ENCODE data around the gene CLEC4M.
"Not testable (repeated sequence)": the region's sequence is repeated elsewhere in the genome, so short reads cannot be mapped to it uniquely, and the experiment has no call there.

The CLEC4M gene

DNA sequence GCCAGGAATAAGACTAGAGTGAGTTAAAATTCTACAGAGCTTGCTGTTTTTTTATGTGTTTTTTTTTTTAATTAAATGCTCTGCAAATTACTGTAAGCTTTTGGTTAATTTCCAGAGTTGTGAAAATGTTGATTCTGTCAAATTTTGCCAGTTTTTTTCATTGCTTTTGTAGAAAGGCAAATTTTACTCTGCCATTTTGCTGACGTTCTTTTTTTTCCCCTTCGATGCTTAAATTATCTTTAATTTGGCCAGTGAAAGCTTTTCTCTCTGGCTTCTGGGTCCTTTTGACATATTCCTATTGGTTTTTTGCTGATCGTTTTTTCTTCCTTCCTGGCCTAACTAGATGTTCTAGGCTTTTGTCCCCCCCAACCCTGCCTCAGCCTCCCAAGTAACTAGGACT lies 43.2 kb downstream of the CLEC4M start:
- no peak for DNase-seq (ENCODE audit: low read depth in 2 of 3, low spot score in 2 of 3)

DNA sequence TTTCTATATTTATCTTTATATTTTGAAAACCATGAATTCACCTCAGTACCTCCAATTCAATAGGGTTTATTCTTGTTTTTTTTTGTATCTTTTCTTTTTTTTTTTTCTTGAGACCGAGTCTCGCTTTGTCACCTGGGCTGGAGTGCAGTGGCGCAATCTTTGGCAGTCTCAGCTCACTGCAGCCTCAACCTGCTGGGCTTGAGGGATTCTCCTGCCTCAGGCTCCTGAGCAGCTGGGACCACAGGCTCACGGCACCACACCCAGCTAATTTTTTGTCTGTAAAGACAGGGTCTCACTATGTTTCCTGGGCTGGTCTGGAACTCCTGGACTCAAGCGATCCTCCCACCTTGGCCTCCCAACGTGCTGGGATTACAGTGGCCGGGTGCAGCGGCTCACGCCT lies 43.8 kb downstream of the CLEC4M start:
- DNase-seq (ENCODE audit: low read depth in 2 of 3, low spot score in 2 of 3): no peak

DNA sequence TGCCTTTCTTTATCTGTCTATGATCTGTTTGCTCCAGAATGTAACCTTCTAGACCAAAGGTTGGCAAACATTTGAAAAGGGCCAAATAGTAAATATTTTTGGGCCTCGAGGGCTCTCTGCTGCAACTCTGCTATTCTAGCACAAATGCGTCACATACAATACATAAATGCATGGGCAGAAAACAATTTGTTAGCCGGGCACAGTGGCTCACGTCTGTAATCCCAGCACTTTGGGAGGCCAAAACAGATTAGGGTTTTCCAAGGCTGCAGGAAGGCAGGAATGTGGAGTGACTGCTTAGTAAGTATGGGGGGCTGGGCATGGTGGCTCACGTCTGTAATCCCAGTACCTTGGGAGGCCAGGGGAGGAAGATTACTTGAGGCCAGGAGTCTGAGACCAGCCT lies 45.1 kb downstream of the CLEC4M start:
- DNase-seq (ENCODE audit: low read depth in 2 of 3, low spot score in 2 of 3): no peak

DNA sequence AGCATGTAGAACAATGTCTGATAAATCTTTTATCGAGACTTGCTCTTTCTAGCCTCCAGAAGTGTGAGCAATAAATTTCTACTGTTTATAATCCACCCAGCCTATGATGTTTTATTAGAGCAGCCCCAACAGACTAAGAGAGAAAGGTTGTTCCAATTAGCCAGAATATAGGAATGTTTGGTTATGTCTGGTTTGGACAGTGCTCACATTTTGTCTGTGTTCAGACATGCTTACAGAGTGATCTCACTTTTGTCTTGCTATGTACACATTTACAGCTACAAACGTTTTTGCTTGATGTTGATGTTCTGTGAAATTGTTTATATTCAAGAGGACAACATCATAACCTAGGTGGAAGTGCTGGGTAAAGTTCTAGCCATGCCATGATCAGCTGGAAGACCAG lies 48.9 kb downstream of the CLEC4M start:
- DNase-seq (ENCODE audit: low read depth in 2 of 3, low spot score in 2 of 3): no peak

DNA sequence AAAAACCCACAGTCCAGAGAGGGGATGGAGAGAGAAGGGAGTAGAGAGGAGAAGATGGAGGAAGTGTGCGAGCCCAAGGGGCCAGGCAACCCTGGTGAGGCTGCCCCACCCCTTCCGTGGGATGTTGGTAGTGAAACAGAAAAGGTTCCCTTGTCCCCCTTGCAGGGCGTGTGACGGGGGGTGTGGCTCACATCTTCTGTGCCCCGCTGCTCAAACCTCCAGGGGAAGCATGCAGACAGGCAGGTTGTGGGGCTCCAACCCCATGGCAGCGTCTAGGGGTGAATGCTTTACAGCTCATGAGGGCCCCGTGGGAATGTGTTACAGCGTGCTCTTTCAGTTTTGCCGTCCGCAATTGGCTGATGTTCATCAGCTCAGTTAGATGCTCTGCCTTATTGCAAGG lies 52.3 kb downstream of the CLEC4M start:
- no peak for DNase-seq (ENCODE audit: low read depth in 2 of 3, low spot score in 2 of 3)

DNA sequence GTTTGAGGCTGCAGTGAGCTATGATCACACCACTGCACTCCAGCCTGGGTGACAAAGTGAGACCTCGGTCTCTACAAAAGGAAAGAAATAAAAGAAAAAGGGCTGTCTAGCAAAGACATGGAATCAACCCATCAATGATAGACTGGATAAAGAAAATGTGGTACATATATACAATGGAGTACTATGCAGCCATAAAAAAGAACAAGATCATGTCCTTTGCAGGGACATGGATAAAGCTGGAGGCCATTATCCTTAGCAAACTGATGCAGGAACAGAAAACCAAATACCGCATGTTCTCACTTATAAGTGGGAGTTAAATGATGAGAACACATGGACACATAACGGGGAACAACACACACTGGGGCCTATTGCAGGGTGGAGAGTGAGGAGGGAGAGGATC lies 53.0 kb downstream of the CLEC4M start:
- DNase-seq (ENCODE audit: low read depth in 2 of 3, low spot score in 2 of 3): not testable (repeated sequence)

DNA sequence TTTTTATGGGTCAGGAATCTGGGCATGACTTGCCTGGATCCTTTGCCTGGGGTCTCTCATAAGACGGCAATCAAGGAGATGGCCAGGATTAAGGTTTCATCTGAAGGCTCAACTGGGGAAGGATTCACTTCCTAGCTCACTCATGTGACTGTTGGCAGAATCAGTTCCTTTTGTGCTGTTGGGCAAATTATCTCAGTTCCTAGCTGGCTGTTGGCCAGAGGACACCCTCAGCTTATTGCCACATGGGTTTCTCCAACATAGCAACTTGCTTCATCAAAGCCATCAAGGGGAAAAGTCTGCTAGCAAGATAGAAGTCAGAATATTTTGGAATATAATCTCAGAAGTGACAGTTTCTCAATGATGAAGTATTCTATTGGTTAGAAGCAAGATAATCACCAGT lies 54.8 kb downstream of the CLEC4M start:
- DNase-seq (ENCODE audit: low read depth in 2 of 3, low spot score in 2 of 3): no peak

DNA sequence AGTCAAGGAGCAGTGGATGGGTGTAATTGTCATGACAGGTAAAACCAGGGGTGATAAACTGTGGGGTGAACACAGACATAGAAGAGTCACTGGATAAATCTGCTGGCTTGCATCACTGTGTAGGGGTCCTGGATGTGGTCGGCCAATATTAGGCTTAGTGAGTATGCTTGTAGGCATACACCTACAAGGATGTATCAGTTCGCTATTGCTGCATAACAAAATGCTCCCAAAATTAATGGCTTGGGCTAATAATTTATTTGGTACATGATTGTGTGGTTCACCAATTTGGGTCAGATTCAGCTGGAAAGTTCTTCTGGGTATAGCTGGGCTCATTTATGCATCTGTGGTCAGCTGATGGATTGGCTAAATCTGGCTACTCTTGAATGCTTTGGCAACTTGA lies 55.8 kb downstream of the CLEC4M start:
- DNase-seq (ENCODE audit: low read depth in 2 of 3, low spot score in 2 of 3): no peak
